Measurements from ENCODE around the gene MAST1.
A peak's percentile ranks its signal among the peaks of the same experiment; 100 is the strongest.
"Not testable (repeated sequence)": the region's sequence is repeated elsewhere in the genome, so short reads cannot be mapped to it uniquely, and the experiment has no call there.

The MAST1 gene

GRCh38 chr19:12838182-12838885 lies at the start of gene MAST1:
Gene MAST1 (plus strand): TSS chr19:12838515. CDS start chr19:12838573, 58 bp downstream.
- DNase-seq: peak; percentile 32

- peak; percentile 88 for DNase-seq
These were observed 49.6 kb upstream of the MAST1 start for GRCh38 chr19:12788682-12789097.

DNA sequence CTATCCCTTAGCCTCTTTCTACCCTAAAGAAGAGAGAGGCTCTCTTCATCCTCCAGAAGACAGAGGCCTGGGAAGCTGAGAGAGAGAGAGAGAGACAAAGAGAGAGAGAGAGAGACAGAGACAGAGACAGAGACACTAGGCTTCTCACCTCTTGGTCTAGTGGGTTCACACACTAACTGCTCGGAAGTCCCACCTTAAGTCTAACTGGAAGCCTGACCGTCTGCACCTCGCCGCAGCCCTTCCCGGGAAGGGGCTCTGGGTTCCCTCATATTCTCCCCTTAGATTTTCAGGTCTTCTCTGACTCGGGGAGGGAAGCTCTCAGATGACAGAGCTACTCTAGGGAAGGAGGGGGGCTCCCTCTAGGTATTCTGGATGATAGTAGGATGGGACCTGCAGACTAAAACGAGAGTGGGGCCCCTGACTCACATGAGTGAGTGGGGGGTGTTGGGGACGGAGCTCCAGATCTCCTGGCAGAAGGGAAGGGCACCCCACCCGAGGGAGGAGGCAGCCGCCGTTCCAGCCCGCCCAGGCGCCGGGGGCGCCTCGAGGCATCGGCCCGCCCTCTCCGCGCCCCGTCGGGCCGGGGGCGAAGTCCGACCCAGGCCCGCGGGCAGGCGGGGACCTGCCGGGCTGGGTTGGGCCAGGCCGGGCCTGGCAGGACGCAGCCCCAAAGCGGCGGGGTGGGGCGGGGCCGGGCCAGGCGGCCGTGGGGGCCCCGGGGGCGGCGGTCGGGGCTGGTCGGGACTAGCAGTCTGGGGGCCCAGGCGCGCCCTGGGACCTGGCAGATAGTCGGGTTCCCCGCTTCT lies 49.0 kb upstream of the MAST1 start:
- peak; percentile 29 for DNase-seq

DNA sequence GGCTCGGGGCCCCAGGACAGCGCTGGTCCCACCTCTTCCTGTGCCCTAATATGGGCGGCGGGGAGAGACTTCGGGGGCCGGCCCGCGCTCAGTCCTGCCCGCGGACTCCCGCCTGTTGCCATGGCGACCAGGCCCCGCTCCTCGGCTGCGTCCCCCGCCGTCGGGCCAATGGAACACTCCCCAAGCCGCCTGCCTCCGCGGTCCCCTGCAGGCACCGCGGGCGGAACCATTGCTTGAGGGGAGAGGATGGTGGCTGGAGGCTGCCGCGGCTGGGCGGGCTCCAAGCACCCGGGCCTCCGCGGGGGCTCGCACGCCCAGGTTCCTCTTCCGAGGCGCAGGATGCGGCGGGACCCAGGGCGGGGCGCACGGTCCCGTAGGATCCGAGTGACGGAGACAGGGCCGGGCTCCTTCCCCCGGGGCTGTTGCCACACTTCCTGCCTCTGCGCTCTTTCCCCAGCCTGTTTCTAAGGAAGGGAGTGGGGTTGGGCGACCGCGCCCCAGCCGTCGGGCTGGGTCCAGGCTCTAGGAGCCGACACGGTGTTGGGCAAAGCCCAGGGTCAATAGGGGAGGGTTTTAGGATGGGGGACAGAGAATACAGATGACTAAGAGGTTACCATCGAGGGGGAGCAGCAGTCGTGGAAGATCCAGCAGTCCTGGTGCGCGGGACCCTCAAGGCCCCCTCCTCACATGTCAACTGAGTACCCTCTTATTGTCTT lies 48.3 kb upstream of the MAST1 start:
- peak; percentile 99 for DNase-seq

- no peak for DNase-seq
These were observed 47.5 kb upstream of the MAST1 start for GRCh38 chr19:12790628-12791344.

GRCh38 chr19:12791345-12792050 lies 46.8 kb upstream of the MAST1 start, which contains the start of gene JUNB:
Gene JUNB (plus strand): TSS chr19:12791486. CDS start chr19:12791772, 286 bp downstream.
- DNase-seq: peak; percentile 99

GRCh38 chr19:12792051-12792852 lies 46.1 kb upstream of the MAST1 start:
- DNase-seq: peak; percentile 69

- no peak for DNase-seq
These were observed 45.4 kb upstream of the MAST1 start for GRCh38 chr19:12792853-12793289.

GRCh38 chr19:12793290-12794195 lies 44.8 kb upstream of the MAST1 start:
- DNase-seq: peak; percentile 97

DNA sequence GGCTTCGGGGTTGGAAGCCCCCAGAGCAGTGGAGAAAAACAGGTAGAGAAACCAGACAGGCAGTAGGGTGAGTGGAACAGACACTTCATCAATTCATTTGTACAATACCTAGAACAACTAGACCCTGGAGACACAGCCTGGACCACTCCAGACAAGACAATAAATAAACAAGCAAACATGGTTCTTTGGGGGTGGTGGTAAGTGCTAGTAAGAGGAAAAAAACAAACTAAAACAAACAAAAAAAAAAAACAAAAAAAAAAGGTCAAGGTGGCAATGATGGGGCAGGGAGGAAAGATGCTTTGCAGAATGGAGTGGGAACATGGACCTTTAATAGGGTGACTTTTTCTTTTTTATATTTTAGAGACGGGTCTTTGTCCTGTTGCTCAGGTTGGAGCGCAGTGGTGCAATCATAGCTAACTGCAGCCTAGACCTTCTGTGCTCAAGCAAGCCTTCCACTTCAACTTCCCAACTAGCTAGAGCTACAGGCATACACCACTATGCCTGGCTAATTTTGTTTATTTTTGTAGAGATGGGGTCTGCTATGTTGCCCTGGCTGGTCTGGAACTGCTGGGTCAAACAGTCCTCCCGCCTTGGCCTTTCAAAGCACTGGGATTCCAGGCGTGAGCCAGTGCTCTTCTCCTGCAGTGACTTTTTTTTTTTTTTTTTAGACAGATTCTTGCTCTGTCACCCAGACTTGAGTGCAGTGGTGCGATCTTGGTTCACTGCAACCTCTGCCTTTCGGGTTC lies 43.9 kb upstream of the MAST1 start:
- DNase-seq: peak; percentile 46

- no peak for DNase-seq
These were observed 43.3 kb upstream of the MAST1 start for GRCh38 chr19:12794971-12795381.

DNA sequence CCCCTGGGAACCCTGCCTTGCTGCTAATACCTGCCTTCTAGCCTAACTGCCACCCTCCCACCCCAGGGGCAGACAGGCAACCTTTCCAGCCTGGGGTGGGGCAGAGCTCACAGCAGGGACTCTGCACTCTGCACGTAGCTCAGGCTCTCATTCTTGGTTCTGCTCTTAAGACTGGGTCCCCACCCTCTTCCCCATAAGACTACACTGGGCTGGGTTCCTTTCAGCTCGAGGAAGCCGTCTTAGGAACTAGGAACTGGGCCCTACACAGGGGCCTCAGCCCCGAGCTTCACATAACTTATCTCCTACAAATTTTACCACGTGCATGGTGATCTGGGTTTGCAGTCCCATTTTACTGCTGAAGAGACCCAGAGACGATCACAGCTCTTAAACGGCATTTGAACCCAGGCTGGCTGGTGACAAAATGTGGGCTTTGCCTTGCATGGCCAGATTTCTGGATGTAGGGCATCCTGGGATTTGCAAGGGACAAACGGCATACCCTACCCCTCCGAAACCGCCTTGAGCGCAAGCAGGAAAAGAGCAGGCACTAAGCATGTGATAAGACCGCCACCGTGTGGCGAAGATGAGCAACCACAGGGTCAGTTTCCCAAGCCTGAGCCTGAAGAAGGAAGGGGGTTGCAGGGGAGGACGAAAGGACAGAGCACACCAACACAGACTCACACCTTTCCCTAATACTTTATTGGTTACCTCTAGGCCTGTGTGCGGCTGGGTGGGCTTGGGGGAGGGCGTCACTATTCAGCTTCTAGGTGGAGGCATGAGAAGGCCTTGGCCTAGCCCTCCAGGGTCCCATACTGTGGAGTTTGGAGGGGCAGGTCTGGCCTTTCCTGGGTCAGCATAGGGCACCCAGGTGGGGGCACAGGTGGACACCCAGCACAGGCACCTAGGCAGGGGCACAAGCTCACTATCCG lies 41.9 kb upstream of the MAST1 start:
- peak; percentile 78 for DNase-seq

- no peak for DNase-seq
These were observed 41.2 kb upstream of the MAST1 start for GRCh38 chr19:12797141-12797587.

DNA sequence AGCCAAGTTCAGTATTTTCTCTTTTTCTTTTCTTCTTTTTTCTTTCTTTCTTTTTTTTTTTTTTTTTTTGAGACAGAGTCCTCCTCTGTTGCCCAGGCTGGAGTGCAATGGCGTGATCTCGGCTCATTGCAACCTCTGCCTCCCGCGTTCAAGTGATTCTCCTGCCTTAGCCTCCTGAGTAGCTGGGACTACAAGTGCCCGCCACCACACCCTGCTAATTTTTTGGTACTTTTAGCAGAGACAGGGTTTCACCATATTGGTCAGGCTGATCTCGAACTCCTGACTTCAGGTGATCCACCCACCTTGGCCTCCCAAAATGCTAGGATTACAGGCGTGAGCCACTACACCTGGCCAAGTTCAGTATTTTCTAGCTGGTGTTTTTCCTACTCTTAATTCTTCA lies 40.7 kb upstream of the MAST1 start:
- DNase-seq: not testable (repeated sequence)

DNA sequence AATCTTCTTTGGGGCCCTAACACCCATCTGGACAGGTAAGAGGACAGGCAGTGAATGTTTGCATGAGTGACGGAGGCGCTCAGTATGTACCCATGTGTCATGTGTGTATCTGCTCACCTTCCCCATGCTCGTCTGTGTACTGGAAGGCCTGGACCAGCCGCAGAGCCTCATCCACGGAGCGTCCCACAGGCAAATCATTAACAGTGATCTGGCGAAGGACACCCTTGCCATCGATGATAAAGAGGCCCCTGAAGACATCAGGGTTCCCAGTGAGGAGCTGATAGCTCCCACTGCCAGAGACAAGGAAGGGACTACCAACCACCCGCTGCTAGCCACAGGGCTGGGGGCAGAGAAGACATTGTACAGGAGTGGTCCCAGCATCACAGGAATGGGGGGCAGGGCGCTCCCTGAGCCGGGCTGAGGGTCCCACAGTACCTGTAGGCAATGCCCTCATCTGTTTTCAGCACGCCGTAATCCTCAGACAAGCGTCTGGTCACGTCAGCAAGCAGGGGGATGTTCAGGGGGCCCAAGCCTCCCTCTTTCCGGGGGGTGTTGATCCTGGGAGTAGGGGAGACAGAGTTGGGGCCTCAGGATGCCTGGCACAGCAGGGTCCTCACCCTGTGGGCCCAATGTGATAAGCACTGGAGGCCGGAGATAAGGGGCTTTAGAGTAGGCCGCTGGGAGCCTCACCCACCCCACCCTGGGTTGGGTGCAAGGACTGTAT lies 38.4 kb upstream of the MAST1 start:
- DNase-seq: no peak

- DNase-seq: no peak
These were observed 37.9 kb upstream of the MAST1 start for GRCh38 chr19:12800466-12800770.

GRCh38 chr19:12800923-12801465 lies 37.3 kb upstream of the MAST1 start:
- DNase-seq: no peak

All from CD4-positive, alpha-beta T cell treated with Interleukin-15 for 1 hour (primary cell).